ACC112 (cell line): Measurements from ENCODE around the gene TMEM8B.

ENCODE experiments used
- H2AFZ ChIP-seq: fragments of 200-600 bp; sonication (generic); one replicate; pipeline ENCODE4 v1.6.0; 2017; ENCODE audit warnings: antibody characterized with exemption, low read length; ENCODE audit not compliant: unreplicated experiment
- H3K27ac ChIP-seq: fragments of 200-600 bp; sonication (generic); 2 replicates; pipeline ENCODE4 v1.5.1; 2014; ENCODE audit warnings: low read depth, mild to moderate bottlenecking, antibody characterized with exemption, low read length, moderate library complexity
- H3K27me3 ChIP-seq: fragments of 200-600 bp; sonication (generic); 2 replicates; pipeline ENCODE4 v1.6.1; 2014; ENCODE audit warnings: mild to moderate bottlenecking, antibody characterized with exemption, low read length, moderate library complexity, mixed read lengths; ENCODE audit not compliant: insufficient read depth
- H3K36me3 ChIP-seq: fragments of 200-600 bp; sonication (generic); 2 replicates; pipeline ENCODE4 v1.6.1; 2016; ENCODE audit warnings: mild to moderate bottlenecking, antibody characterized with exemption, low read length, moderate library complexity, mixed read lengths; ENCODE audit not compliant: insufficient read depth
- H3K4me1 ChIP-seq: fragments of 200-600 bp; sonication (generic); one replicate; pipeline ENCODE4 v1.6.1; 2016; ENCODE audit warnings: low read length, mixed read lengths; ENCODE audit not compliant: insufficient read depth, unreplicated experiment, control insufficient read depth
- H3K4me3 ChIP-seq: fragments of 200-600 bp; sonication (generic); 2 replicates; pipeline ENCODE4 v1.5.1; 2014; ENCODE audit warnings: mild to moderate bottlenecking, low read depth, low read length
- H3K79me2 ChIP-seq: fragments of 200-600 bp; sonication (generic); one replicate; pipeline ENCODE4 v1.6.0; 2016; ENCODE audit warnings: low read length; ENCODE audit not compliant: control insufficient read depth, unreplicated experiment, insufficient read depth

The TMEM8B gene

GRCh38 chr9:35793461-35793860, 35.6 kb upstream of the TMEM8B start:
- Histone ChIP-seq H3K4me3 (peak overlapping the region; percentile 78), H2AFZ (no peak overlapping the region), H3K79me2 (peaks cover 40% of the 10 kb centered on the region), H3K4me1 (peaks cover 58% of the 10 kb centered on the region), H3K36me3 (no peaks in the 10 kb centered on the region), H3K27ac (no peak overlapping the region), H3K27me3 (no peaks in the 10 kb centered on the region)

- H3K27me3 ChIP-seq: no peaks in the 10 kb centered on the region
- no peak overlapping the region for H3K27ac ChIP-seq
- H3K4me1 ChIP-seq: peaks cover 55% of the 10 kb centered on the region
- H3K4me3 ChIP-seq: peak overlapping the region; percentile 78; the same call in 1 of the 2 replicates
- no peak overlapping the region for H2AFZ ChIP-seq
- H3K79me2 ChIP-seq: peaks cover 40% of the 10 kb centered on the region
- H3K36me3 ChIP-seq: no peaks in the 10 kb centered on the region
These were observed 33.3 kb upstream of the TMEM8B start for GRCh38 chr9:35795695-35796094.

- Histone ChIP-seq H3K27me3 (no peaks in the 10 kb centered on the region), H3K4me1 (peaks cover 48% of the 10 kb centered on the region), H3K4me3 (no peak overlapping the region), H3K27ac (0 out of 2 replicates have a peak overlapping the region, but pooled peaks have one; percentile 15), H2AFZ (no peak overlapping the region), H3K36me3 (no peaks in the 10 kb centered on the region), H3K79me2 (peaks cover 33% of the 10 kb centered on the region)
These were observed 31.5 kb upstream of the TMEM8B start for GRCh38 chr9:35797311-35798109.

GRCh38 chr9:35798658-35799374, 30.2 kb upstream of the TMEM8B start:
- peaks cover 36% of the 10 kb centered on the region for H3K4me1 ChIP-seq
- peak overlapping the region; percentile 15; the same call in 1 of the 2 replicates for H3K27ac ChIP-seq
- no peaks in the 10 kb centered on the region for H3K27me3 ChIP-seq
- H3K79me2 ChIP-seq: peaks cover 21% of the 10 kb centered on the region
- peaks cover 4% of the 10 kb centered on the region; the same call in 1 of the 2 replicates for H3K36me3 ChIP-seq
- no peak overlapping the region for H2AFZ ChIP-seq
- H3K4me3 ChIP-seq: no peak overlapping the region

GRCh38 chr9:35800530-35800929, 28.5 kb upstream of the TMEM8B start:
- Histone ChIP-seq H3K27ac (no peak overlapping the region), H3K79me2 (peaks cover 10% of the 10 kb centered on the region), H2AFZ (no peak overlapping the region), H3K4me3 (no peak overlapping the region), H3K4me1 (peaks cover 20% of the 10 kb centered on the region), H3K36me3 (peaks cover 4% of the 10 kb centered on the region; the same call in 1 of the 2 replicates), H3K27me3 (no peaks in the 10 kb centered on the region)

- no peak overlapping the region for H3K4me3 ChIP-seq
- no peaks in the 10 kb centered on the region for H3K27me3 ChIP-seq
- no peak overlapping the region for H2AFZ ChIP-seq
- no peak overlapping the region for H3K27ac ChIP-seq
- H3K4me1 ChIP-seq: peaks cover 16% of the 10 kb centered on the region
- peaks cover 4% of the 10 kb centered on the region; the same call in 1 of the 2 replicates for H3K36me3 ChIP-seq
- peaks cover 10% of the 10 kb centered on the region for H3K79me2 ChIP-seq
These were observed 27.5 kb upstream of the TMEM8B start for GRCh38 chr9:35801328-35802128.

- H2AFZ ChIP-seq: no peak overlapping the region
- no peak overlapping the region for H3K27ac ChIP-seq
- H3K4me1 ChIP-seq: no peaks in the 10 kb centered on the region
- peaks cover 7% of the 10 kb centered on the region for H3K36me3 ChIP-seq
- H3K27me3 ChIP-seq: no peaks in the 10 kb centered on the region
- no peaks in the 10 kb centered on the region for H3K79me2 ChIP-seq
- H3K4me3 ChIP-seq: no peak overlapping the region
These were observed 22.9 kb upstream of the TMEM8B start for GRCh38 chr9:35806101-35806500.

GRCh38 chr9:35808433-35808832, 20.6 kb upstream of the TMEM8B start:
- Histone ChIP-seq H3K79me2 (no peaks in the 10 kb centered on the region), H3K27me3 (no peaks in the 10 kb centered on the region), H3K27ac (no peak overlapping the region), H2AFZ (no peak overlapping the region), H3K4me3 (no peak overlapping the region), H3K4me1 (no peaks in the 10 kb centered on the region), H3K36me3 (peaks cover 6% of the 10 kb centered on the region)

- Histone ChIP-seq H2AFZ (no peak overlapping the region), H3K4me1 (peaks cover 9% of the 10 kb centered on the region), H3K4me3 (no peak overlapping the region), H3K36me3 (peaks cover 4% of the 10 kb centered on the region; the same call in 1 of the 2 replicates), H3K27me3 (no peaks in the 10 kb centered on the region), H3K27ac (no peak overlapping the region), H3K79me2 (no peaks in the 10 kb centered on the region)
These were observed 18.9 kb upstream of the TMEM8B start for GRCh38 chr9:35810122-35810521.

GRCh38 chr9:35811381-35812024, 17.5 kb upstream of the TMEM8B start:
- Histone ChIP-seq H3K27ac (peak overlapping the region; percentile 24), H3K79me2 (no peaks in the 10 kb centered on the region), H2AFZ (peak overlapping the region; percentile 47), H3K4me3 (peak overlapping the region; percentile 80), H3K4me1 (peaks cover 9% of the 10 kb centered on the region), H3K36me3 (peaks cover 4% of the 10 kb centered on the region; the same call in 1 of the 2 replicates), H3K27me3 (no peaks in the 10 kb centered on the region)
